ENCODE results near the gene STRN3.
A peak's percentile ranks its signal among the peaks of the same experiment; 100 is the strongest.
"Not testable (repeated sequence)": the region's sequence is repeated elsewhere in the genome, so short reads cannot be mapped to it uniquely, and the experiment has no call there.

STRN3 gene

DNA sequence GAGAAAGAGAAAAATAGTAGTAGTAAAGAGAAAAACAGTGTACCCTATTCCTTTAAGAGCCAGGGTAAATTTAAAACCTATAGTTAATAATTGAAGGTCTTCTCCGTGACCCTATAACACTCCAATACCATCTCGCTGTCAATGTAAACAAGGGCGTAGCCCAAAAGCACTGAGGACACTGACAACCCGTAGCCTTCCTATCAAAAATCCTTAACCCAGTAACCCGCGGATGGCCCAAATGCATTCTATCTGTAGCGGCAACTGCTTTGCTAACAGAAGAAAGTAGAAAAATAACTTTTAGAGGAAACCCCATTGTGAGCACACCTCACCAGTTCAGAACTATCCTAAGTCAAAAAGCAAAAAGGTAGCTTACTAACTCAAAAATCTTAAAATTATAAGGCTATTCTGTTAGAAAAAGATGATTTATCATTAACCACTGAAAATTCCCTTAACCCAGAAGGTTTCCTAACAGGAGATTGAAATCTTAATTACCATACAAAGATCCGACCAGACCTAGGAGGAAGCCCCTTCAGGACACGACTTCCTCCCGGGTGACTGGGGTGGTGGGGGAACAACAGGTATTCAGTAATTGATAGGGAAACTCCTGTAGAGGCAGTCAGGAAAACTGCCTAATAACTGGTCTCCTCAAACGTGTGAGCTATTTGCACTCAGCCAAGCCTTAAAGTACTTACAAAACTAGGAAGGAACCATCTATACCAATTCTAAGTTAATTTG, 58.6 kb downstream of the STRN3 start:
- FAIRE-seq = not testable (repeated sequence)

DNA sequence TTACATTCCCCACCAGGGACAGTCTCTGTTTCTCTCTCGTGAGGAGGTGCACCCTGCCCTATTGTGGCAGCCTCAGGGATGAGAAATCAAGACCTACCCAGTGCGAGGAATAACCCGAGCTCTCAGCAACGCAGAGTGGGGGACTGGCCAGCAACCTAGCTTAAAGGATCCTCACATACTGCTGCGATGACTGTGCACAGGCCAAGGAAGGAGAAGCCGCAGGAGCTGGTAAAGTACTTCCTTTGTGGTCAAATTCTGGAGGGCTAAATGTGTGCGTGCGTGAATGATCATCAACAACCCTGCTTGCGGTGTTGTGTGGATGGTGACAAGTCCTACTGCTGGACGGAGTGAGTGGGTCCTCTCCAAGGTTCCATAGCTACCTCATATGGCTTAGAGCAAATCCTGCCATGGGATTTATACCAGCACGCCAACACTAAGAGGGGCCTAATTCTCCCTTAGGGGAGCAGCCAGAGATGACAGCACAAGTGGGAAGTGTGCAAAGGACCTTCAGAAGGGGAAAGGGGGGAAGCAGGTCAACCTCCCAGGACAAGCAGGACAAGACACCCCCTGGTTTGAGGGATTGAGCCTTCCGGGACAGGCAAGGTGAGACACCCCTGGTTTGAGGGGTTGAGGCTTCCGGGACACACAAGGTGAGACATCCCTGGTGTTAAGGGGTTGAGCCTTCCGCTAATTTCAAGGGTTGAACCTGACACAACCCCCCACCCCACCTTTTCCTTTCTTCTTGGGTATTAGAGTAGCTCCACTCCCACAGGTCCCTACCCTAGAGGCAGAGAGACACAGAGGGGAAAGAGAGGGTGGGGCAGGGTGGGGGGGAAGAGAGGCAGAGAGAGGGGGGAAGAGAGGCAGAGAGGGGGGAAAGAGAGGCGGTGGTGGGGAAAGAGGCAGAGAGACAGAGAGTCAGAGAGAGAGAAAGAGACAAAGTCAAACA, 59.5 kb downstream of the STRN3 start:
- no peak for FAIRE-seq

DNA sequence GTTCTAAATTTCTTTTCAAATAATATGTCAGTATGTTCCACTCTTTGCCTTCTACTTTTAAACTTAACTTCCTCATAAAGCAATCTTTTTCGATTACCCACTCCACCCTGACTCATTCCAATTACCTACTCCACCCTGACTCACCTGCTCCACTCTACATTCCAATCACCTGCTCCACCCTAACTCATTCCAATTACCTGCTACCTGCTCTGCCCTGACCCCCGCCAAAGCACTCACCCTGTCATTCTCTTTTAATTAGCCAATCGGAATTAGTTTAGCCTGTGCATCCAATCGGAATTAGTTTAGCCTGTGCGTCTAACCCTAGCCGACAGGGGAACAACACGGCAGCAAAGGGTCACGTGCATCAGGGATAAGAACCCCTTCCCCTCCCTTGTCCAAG, 60.3 kb downstream of the STRN3 start:
- not testable (repeated sequence) for FAIRE-seq

DNA sequence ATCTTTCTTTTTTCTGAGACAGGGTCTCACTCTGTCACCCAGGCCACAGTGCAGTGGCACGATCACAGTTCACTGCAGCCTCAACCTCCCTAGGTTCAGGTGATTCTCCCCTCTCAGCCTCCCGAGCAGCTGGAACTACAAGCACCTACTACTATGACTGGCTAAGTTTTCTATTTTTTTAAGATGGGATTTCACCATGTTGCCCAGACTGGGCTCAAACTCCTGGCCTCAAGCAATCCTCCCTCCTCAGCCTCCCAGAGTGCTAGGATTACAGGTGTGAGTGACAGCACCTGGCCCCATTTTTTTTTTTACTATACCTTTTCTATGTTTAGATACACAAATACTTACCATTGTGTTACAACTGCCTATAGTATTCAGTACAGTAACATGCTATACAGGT, 63.6 kb downstream of the STRN3 start:
- not testable (repeated sequence) for FAIRE-seq

DNA sequence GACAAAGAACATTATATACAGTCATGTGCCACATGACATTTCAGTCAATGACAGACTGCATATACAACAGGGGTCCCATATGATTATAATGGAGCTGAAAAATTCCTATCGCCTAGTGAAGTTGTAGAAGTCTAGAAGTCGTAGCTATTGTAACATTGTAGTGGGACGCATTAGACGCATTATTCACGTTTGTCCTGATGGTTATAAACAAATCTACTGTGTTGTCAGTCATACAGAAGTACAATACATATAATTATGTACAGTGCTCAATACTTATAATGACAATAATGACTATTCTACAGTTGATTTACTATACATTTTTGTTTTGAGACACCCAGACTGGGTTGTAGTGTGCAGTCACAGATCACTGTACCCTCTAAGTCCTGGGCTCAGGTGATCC, 64.8 kb downstream of the STRN3 start:
- no peak for FAIRE-seq

DNA sequence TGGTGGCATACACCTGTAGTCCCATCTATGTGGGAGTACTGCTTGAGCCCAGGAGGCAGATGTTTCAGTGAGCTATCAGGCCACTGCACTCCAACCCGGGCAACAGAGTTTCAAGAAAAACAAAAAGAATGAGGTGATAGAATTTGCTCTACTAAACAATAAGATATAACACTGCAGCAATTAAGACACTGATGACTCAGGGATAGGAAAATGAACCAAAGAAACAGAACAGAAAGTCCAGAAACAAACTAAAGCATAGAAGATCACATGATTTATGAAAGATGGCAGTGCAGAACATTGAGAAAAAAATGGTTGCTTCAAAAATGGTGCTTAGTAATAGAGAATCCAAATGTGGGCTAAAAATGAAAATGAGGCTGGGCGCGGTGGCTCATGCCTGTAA, 66.0 kb downstream of the STRN3 start:
- FAIRE-seq = no peak

DNA sequence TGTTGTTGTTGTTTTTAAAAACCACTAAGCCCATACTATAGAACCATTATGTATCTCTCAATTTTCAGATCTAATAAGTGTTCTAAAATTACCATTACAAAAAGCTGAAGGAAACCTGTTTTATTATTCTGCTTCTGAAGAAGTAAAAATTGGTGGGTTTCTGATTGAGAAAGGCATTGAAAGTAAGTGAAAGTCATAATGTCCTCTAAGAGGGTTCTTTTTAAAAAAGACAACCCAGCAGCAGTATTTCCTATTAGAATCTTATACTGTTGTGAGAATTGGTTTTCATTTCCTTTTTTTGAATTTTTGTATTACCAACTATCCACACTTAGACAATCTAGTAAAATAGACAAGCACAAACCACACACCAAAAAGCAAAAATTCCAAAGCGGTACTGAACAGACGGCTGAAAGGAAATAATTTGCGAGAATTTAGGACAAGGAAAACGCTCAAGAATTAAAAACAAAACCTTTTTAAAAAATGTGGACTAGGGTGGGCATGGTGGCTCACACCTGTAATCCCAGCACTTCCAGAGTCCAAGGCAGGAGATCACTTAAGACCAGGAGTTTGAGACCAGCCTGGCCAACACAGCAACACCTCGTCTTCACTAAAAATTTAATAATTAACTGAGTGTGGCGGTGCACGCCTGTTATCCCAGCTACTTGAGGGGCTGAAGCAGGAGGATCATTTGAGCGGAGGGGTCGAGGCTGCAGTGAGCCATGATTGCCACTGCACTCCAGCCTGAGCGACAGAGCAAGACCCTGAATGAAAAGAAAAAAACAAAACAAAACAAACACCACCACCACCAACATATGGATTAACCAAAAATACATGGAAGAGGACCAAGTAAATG, 67.4 kb downstream of the STRN3 start:
- no peak for FAIRE-seq

DNA sequence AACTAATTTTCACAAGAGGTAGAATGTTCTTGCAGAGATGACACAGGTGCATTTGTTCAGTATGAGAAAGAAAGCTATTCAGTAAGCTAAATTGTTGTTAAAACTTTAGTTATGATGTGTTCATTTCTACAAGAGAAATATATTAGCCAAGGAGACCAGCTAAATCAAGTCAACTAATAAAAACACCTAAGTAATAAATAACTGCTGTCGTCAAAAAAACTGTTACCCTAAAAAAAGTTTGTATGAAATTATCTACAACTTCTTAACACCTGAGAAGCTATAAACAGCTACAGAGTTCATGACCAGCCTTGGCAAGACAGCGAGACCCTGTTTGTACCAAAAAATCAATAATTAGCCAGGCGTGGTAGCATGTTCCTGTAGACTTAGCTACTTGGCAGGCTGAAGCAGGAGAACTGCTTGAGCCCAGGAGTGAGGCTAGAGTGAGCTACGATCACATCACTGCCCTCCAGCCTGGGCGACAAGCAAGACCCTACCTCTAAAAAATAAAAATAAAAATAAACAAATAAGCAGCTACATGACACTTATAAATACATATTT, 68.3 kb downstream of the STRN3 start:
- no peak for FAIRE-seq

DNA sequence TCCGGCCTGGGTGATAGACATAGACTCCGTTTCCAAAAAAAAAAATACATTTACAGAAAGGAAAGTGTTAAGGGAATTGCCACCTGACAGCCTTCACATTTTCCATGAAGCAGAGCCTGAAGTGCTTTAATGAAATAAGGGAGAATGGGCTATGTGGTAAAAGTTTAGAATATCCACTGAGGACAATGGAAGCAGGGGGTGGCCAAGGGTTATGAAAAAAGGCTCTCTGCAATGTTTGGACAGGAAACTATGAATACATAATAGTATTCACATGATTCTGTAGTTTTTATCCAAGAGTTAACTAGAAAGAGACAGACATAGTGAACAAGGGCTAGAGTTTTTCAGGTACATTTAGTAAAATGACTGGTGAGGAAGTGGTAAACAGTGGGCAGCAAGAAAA, 76.5 kb downstream of the STRN3 start:
- no peak for FAIRE-seq

DNA sequence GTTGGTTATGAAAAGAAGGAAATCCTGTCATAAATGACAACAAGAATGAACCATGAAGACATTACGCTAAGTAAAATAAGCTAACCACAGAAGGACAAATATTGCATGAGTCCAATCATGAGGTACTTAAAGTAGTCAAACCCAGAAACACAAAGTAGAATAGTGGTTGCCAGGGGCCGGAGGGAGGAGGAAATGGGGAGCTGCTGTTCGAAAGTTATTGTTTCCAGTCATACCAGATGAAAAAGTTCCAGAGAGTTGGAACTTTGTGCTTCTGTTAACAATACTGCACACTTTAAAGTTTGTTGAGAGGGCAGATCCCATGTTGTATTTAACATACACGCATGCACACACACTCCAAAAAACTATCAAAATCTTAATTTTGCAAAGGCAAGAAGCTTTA, 82.5 kb downstream of the STRN3 start:
- no peak for FAIRE-seq

DNA sequence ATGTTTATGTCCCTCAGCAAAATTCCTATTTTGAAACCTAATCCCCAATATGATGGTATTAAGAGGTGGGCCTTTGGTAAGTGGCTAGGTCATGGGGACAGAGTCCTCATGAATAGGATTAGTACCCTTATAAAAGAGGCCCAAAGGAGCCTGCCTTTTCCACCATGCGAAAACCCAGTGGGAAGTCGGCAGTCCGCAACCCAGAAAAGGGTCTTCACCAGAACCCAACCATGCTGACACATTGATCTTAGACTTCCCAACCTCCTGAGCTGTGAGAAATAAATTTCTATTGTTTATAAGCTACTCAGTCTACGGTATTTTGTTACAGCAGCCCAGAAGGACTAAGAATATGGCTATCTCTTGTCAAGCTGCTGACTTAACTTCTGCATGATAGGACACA, 85.3 kb downstream of the STRN3 start:
- FAIRE-seq = no peak

DNA sequence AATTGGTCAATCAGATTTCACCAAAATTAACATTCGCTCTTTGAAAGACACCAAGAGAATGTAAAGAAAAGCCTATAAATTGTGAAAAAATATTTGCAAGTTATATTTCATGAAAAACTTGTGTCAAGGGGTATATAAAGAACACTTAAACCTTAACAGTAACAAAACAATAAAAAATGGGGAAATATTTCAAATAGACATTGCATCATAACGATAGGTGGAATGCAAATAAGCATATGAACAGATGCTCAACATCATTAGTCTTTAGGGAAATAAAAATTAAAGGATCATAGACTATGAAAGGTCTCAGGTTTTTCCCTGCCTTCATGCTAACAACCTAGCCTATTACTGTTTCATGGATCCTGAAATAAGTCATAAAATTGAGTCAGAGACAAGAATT, 87.6 kb downstream of the STRN3 start:
- no peak for FAIRE-seq

DNA sequence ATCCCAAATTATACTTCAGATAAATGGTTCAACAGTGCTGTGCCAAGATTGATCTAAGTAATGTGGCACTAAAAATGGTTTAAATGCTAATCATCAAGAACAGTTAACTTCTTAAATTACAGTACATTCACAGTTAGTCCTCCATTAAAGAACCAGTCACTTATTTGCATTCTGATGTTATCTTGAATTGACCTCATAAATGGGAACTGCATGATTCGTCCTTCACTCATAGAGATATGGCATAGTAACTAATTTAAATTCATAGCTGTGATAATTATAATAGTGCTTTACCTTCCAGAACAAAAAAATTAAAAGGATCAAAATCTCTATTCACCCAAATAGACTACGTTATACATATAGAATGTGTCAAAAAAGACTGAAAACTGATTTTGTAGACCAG, 90.7 kb downstream of the STRN3 start:
- no peak for FAIRE-seq

DNA sequence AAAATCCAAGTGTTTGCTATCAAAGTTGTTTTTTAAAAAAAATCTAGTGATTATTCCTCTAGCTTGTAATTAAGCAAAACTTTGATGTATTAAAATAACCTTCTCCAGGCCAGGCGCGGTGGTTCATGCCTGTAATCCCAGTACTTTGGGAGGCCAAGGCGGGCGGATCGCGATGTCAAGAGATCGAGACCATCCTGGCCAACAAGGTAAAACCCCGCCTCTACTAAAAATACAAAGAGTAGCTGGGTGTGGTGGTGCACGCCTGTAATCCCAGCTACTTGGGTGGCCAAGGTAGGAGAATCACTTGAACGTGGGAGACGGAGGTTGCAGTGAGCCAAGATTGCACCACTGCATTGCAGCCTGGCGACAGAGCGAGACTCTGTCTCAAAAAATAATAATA, 92.2 kb downstream of the STRN3 start:
- not testable (repeated sequence) for FAIRE-seq

DNA sequence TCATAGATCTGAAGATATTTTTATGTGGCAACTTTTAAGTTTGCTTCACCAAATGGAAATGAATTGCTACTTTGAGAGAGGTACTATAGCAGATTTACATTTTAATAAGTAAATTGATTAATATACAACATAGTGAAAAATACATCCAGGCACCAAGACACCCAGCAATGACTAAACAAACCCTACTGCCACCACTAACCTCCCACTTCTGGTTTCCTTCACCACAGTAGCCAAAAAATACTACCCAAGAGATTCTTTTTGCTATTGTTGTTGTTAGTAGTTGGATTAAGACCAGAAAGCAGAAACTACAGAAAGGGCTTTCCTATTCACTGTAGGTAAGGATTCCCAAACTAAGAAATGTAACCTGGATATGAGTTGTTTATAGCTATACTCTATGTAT, 97.7 kb downstream of the STRN3 start:
- no peak for FAIRE-seq

DNA sequence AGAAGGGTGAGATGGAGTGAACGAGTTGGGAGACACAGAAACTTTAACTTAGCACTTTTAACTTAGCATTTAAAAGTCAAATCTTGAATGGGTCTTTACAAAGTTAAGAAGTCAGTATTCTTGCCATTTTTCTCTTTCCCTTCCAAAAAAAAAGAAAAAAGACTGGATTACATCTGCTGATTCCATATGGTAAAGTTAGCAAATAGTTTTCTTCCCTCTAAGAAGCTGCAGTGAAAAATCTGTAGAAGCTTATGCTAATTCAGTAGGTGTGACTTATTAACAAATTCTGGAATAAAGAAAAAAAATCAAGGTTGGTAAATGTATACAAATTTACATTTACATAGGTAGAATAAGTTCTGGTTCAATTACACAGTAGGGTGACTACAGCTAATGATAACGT, 100.9 kb downstream of the STRN3 start:
- FAIRE-seq = no peak

DNA sequence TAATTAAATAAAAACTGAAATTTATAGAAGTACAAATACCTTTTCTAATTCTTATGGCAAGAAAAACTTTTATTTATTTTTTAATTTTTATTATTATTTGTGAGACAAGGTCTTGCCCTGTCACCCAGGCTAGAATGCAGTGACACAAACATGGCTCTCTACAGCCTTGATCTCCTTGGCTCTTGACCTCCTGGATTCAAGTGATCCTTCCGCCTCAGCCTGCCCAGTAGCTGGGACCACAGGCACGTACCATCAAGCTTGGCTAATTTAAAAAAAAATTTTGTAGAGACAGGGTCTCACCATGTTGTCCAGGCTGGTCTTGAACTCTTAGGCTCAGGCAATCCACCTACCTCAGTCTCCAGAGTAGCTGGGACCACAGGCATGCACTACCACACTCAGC, 104.4 kb downstream of the STRN3 start:
- FAIRE-seq = no peak

DNA sequence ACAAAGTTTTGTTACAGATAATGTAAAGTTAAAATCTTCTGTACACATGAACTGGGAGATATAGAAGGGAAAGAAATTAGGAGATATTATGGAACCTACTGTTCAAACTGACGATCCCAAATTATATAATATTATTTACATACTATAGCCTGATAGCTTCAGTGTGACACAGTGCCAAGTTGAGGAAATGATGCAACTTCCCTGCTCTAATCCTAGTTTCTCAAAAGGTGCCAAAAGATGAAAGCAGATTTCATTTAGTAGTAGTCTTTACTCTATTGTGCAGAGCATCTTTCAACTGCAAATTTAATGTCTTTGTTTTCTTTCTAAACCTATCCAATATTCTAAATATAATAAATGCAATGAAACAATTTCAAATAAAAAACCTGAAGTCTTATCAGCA, 104.9 kb downstream of the STRN3 start:
- no peak for FAIRE-seq

DNA sequence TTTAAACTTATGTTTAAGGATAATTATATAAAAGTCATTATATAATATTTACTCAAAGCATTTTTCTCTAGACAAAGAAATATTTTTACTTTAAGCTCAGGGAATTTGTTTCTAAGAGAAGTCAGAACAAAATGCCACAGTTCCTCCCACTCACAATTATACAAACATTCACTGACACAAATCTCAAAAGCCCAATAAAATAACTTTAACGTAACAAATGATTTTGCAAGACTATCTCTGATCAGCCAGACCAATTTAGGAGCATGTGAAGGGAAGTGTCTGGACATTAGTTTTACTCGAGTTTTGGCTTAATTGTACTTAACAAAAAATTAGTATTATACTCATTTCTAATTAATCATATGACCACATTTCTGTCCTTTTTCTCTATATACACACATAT, 110.6 kb downstream of the STRN3 start:
- FAIRE-seq = no peak

DNA sequence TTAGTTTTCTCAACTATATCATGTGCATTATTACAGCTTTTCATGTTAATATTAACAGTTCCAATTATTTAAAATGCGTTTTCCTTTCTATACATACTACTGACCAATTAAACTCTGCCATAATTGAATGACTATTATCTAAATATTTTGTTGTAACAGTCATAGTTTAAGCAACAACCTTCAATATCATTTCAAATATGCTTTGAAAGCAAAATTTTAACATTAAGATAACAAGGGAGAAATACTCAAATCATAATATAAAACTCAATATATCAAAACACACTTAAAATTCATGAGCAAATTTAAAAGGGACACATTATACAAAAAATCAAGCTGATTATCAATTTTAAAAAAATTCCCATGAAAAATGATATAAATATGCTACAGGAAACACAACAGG, 111.4 kb downstream of the STRN3 start:
- FAIRE-seq = peak; percentile 43

DNA sequence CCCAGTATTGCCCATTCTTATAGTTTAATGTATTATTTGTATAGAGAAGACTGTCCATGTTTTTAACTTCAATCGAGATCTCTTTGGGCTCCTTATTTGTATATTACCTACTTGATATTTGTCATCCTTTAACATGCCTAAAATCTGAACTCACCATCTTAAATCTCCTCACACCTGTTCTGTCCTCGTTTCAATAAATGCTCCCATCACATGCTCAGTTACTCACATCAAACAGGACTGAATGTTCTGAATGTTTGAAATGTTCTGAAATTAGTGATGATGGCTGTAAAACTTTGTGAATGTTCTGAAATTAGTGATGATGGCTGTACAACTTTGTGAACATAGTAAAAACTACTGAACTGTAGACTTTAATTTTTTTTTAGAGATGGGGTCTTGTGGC, 117.4 kb downstream of the STRN3 start:
- FAIRE-seq = no peak

DNA sequence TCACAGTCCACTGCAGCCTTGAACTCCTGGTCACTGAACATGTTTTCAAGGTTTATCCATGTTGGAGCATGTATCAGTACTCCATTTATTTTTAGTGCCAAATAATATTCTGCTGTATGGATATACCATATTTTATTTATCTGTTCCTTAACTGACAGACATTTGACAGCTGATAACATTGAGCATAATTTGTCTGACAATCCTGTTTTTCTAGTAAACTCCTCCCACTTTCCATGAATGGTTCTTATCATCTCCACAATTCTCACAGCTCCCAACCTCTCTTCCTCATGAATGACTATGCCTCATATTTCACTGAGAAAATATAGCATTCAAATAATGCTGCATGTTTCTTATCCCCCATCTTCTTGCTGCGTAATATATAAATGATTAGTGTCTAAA, 118.5 kb downstream of the STRN3 start:
- FAIRE-seq = no peak

Measured in colon (tissue), 2 donors.